ENCODE data around the gene DPT.
"Not testable (repeated sequence)": the region's sequence is repeated elsewhere in the genome, so short reads cannot be mapped to it uniquely, and the experiment has no call there.

The DPT gene
- 0 reads per million in 4 donors for total RNA-seq

DNA sequence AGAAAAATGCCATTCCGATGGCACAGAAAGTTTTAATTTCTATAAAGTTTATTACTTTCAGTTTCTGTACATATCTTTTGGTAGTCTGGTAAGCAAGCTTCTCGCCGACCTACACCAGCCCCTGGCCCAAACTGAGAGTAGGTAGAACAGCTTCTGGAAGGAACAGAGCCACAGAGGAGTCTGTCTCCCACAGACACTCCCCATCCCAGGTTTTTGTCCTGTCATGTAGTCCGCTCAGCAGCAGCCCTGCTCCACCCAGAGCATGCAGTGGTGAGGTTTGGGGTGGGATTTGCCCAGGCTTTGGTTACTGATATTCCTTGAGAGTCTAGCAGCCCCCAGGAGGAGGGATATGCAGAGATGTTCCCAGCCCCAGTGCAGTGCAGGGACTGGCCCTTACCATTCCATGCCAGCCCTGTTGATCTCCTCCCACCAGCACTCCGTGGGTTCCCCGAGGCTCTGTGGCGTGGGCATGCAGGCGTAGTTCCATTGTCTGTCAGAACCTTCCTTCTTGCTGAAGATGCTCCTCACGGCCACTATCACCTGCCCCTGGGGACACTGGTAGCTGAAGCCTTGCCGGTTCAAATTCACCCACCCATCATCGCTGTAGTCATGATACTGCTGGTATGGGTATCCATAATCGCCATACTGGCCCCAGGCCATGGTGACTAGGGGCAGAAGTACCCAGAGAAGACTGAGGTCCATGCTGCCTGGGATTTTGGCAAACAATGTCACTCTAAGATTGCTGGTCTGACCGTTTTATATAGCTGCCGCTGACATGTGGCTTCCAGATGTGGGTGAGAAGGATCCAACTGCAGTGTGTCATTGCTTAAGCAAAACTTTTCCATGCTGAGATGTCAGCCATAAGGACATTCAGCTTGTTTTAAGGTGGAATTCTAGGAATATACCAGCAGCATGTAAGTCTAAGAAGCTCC is at the start of gene DPT:
Gene DPT, minus strand, starts transcription at position 734 of the 932 bp plus-strand sequence. Its CDS starts 32 bp downstream, at position 702.
- DNase-seq: no peak

DNA sequence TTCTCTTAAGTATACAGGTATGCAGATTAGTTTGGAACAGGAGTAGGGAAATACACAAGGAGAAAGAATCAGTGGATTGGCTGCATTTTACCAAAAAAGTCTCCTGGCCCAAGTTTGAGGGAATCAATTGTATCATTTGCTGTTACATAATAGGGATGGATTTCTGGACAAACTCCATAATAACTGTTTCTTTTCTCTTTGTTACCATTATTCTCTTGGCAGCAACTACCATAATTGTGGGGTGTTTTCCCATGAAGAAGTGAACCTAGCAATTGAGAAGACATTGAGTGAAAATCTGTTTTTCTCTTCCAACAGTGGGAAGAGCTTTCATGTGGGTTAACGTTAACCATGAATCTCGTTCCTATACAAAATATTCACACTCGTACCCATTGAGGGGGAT is 46.4 kb upstream of the DPT start:
- DNase-seq: no peak

DNA sequence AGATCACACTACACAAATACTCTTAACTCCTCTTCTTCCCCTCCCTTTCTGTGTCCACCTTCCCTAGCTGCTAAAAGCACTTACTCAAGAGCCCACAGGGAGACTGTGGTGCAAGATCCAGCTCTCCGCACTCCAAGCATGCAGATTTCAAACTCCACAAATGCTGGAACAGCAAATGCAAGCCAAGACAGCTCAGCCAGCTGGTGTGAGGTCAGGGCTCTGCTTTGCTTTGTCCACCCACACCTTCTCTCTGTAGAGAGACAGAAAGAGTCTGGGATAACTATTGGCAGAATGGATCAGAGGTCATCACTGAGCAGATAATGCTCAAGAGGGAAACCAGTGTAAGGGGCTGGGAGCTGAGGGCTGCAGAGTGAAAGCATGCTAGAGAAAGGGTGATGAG is 45.2 kb upstream of the DPT start:
- no peak for DNase-seq

DNA sequence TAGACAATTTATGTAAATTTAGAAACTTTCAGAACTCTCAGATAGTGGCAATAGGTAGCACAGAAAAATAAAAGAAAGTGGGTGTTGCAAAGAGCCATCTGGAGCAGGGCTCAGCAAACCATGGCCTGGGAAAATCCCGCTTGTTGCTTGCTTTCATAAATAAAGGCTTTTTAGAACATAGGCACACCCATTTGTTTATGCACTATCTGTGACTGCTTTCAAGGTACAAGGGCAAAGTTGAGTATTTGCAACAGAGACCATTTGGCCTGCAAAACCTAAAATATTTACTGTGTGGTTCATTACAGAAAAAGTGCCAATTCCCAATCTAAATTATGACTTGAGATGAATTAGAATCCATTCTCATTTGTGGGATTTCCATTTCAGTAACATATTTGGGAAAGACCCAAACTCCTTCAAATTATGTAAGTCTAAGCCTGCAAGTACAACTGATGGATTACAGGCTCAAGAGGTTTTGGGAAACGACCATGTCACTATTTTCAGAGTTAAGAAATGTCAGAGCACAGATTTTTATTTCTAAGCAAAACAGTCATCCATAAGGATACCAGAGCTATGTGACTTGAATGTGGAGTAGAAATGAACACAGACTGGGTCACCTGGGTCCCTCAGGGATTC is 43.5 kb upstream of the DPT start:
- no peak for DNase-seq

DNA sequence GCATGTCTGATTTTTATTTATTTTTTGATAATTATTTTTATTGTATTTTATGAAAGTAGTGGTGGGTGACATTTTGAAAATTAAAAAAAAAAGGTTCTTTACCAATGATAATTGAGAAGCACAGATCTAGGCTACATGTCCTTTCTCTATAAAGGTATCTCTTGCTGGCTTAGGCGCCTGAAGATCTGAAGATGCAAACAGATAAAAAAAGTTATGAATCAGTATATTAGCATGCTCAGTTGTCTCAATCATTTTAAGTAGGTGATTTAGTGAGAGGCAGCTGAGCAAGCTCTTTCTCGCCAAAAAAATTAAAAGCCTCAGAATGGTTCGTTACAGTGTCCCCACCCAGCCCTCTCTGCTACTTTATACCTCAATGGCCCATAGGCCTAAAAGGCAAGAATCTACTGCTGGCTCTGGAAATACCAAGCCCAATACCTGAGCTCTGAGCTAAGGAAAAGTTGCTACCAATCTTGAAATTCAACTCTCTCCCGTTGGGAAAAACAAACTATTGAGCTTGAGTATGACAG is 42.2 kb upstream of the DPT start:
- DNase-seq: no peak

DNA sequence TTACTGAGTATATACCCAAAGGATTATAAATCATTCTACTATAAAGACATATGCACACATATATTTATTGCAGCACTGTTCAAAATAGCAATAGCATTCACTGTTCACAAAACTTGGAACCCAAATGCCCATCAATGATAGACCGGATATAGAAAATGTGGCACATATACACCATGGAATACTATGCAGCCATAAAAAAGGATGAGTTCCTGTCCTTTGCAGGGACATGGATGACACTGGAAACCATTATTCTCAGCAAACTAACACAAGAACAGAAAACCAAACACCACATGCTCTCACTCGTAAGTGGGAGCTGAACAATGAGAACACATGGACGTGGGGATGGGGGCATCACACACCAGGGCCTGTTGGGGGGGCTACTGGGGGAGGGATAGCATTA is 40.9 kb upstream of the DPT start:
- DNase-seq: not testable (repeated sequence)

DNA sequence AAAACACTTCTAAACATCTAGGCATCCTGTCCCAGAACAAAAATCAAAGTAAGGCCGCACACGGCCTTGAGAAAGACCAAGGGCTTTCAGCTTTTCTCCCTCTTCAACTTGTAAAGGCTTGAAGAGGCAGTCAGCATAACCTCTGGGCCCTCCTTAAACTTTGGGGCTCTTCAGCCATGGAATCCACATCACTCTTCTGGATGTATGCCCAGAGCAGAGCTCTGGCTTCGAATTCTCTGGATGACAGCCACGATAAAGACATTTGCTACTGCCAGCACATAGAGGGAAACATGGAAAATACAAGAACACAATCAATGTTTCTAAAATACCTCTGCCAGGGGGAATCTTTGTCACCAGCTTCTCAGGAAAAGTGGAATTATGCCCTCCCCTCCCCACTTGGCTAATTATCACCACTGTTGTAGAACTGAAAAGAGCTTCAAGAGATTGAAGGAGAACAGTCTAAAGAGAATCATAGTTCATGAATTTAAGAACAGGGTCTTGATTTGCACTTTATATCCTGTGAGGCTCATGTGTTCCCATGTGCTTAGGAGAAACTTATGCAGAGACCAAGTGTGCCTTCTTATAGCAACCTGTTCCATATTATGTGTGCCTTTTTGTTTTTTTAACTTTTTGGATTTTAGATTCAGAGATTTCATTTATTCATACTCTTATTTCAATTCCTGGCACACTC is 39.0 kb upstream of the DPT start:
- DNase-seq: no peak

DNA sequence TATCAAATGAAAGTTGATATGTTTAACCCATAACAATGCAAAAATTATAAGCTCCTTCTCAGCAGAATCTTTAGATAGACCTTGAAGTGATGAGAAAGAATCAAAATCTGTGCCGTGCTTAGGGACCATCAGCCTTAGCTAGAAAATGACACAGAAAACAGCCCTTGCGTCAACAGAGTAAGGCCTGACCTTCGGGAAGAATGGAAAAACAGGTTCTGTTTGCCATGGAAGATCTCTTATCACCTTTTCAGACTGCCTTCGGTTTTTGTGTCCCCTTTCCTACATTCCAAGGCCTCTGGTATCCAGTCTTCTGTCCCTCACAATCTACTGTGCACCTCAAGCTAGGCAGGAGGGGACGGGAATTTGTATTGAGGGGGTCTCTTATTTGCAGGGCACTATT is 37.6 kb upstream of the DPT start:
- DNase-seq: no peak

DNA sequence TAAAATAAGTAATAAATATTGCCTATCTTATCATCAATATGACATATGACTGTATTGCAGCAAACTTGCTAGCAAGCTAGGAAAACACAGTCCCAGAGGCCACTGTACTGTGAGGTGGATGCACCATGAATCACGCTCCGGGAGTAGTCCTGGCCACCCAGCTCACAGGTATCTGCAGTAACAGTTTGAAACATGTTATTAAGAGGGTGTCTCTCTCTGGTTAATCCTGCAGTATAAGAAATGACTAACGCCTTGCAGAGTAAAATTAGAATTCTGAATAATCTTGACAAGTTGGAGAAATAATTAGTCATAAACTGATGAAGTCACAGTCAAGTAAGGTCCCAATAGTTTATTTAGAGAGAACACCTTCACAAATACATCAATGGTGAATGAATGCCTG is 34.0 kb upstream of the DPT start:
- no peak for DNase-seq

DNA sequence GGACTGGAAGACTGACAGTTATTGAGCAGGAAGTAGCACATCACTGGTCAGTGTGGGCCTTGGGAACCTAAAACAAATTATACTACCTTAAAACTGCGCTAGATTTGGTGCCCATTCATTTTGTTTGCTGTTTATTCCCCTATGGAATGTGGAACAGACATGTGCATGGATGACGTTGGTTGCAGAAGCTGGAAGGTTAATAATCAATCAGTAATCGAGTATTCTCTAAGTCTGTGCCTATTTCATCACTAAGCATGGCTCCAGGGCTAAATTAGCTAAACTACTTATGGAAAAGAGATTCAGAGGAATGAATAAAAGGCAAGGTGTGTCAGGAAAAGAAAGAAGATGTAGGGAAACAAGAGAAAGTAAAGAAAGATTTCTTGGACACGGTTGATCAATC is 33.5 kb upstream of the DPT start:
- no peak for DNase-seq

DNA sequence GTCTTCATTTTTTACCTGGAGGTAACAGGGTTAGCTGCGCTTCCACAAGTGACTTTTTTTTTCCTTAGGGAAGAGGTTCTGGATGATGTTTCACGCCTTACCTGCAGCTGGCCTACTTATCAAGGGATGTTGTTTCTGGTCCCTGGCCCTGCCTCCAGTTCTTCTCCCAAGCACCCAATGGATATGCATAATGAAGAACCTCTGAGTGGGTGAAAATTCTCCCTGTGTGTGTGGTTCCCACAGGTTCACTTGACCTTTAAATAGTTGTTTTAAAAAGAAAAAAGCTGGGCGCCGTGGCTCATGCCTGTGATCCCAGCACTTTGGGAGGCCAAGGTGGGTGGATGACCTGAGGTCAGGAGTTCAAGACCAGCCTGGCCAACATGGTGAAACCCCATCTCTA is 31.8 kb upstream of the DPT start:
- DNase-seq: no peak

DNA sequence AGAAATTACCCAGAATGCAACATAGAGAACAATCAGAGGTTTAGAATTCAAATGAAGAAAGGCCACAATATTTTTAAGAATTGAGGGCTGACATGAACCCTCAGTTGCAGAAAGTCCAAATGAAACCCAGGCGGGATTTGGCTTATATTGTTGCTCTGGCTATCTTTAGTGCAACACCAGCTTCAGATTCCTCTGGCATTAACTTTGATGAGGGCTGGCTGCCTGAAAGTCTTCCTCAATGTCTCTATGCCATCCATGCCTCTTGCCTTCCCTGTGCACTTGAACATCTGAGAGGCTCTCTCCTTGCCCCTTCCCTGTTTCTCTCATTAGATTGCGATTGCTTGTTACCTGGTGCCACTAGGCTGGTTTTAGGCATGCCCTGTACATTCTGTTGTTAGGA is 31.2 kb upstream of the DPT start:
- DNase-seq: no peak

DNA sequence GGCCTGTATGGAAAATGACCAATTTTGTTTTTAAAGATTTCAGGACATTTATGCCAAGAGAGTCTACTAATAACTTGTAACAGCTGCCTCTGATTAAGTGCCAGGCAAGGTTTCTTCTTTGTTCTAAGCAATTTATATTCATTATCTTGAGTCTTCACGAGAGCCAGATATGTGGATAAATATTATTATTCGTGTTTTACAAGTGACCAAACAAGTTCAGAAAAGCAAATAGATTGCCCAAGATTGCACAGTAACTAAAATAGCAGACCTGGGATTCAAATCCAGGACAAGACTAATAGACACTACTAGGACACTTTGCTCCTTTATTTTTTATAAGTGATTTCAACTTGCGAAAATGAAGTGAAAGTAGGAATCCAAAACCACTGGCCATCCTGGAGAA is 30.1 kb upstream of the DPT start:
- DNase-seq: no peak

DNA sequence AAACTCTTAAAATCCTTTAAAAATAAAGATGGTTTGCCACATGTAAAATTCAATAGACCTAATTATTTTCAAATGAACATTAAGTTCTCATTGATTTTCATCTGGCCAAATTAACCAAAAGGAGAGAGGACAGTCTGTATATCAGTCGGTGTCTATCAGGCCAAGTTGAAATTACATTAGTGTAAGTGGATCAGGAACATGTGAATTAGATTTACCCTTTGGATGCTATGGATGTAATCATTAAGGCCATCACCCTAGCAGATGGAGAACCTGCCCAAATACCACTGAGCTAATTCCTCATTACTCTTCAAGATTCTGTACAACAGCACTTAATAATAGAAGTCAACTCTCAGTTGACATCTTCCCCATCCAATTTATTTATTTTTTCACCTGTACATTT is 29.5 kb upstream of the DPT start:
- no peak for DNase-seq

DNA sequence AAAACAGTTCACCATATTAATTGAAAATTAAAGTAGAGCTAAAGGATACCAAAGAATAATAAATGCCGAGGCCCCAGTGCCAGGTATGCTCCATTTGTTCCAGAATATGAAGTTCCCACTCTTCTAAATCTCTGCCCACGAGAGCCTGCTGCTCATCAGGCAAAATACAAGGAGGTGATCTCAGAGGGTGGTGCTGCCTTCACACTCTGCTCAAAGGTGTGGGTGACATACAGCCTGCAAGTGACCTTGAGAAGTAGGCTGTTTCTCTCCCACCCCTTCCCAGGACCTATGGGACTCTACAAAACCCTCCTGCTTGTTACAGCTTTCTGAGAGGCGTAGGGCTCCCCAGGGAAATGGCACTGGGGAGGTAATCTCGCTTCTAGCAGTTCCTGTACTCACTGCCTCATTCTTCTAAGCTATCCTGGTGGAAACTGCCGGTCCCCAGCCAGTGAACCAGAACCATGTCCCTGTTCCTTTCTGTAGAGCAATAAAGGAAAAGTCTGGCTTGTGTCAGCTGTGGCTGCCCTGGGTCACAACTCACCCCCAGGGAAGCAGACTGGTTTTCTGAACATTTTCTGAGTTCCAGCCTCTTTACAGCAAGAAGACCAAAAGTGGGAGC is 26.9 kb upstream of the DPT start:
- no peak for DNase-seq

DNA sequence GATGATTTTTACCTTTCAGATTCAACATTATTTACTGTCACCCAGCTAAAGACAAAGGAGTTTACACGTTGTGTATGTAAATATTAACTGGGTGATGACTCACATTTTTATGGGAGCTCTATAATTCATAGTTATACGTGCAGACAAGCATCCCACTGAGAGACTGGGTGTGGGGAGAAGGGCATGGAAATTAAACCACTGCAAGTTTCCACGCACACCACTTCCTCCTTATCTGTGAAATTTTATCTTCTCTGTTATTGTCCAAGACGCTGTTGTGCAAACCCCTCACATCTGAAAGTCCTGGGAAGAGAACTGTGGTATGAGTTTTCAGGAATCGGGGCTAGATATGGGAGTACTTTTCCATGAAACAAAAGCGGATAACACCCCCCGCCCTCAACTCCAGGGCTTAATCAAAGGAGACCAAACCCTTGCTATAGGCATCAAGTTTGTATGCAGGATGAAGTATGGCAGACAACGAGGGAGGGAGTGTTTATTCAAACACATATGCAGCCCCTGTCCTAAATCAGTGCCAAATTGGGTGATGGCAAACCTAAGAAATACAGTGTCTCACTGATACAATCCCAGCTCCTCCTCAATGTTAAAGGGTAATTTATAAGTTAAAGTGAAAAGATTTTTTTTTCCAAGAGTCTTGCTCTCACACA is 23.3 kb upstream of the DPT start:
- no peak for DNase-seq

DNA sequence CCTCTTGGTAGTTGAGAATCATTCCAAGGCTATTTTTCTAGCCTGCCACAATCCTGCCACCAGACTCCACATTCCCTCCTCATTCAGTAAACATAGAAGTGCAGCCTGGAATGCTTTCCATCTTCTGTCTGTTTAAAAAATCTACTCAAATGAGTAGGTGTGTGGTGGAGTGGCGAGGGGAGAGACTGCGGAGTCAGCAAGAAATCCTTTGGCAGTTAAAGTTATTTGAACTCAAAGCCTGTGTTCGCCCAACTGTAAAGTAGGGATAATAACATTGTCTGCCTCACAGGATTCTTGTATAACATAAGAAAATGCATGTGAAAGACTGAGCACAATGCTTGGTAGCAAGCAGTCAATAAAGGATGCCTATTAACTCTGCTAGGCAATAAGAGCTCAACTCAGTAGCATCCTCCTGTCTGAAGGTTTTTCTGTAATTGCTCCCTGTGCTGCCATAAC is 22.2 kb upstream of the DPT start:
- DNase-seq: no peak

DNA sequence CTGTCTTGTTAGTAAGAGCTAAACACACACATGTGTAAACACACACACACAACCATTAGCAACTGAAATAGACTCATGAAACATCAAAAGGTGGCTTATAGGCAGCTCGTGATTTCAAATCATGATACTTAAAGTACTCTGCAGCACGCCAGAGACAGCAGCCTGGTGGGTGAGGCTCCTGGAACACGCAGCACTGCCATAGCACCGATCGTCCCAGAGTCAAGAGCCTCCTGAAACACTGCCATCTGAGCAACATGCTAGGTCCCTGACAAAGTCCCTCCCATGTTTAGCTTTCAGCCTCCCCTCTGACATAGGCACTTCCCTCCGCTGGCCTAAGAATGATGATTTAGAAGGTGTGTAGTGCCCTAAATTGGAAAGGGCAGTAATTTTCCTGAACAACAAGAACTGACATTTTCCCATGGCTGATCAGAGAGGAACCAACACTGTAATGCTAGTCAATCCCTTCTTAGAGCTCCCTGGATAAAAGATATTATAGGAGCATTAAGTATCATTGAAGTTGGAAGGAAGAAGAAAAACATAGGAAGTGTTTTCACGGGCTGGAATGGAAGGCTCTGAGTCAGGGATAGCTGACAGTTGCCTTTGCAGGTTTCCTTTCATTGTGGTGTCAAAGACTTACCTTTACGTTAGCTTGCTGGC is 14.1 kb upstream of the DPT start:
- no peak for DNase-seq

DNA sequence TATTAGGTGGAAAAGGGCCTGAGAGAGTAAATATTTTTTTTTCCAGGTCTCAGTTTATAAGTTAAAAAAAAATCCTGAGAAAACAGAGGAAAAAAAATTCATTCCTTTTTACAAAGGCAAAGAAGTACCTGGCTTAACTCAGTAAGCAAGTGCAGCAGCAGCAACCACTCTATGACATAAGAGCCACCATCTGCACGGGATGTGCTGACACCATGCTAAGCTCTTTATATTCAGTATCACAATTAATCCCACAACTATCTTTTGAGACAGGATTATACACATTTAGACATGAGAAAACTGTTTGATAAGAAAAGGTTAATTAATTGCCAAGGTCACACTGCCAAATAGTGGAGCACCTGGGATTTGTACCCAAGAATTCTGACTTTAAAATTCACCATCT is 13.4 kb upstream of the DPT start:
- no peak for DNase-seq

DNA sequence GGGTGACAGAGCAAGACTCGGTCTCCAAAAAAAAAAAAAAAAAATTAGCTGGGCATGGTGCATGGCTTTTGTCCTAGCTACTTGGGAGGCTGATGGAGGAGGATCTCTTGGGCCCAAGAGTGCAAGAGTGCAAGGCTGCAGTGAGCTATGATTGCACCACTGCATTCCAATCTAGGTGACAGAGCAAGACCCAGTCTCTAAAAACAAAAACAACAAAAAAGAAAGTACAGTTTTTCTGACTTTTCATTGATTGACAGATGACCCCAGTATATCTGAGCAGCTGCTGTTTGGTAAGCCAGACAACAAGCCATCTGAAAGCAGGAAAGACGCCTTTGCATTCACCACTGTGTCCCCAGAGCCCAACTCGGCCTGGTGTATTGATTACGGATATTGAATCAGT is 10.9 kb upstream of the DPT start:
- no peak for DNase-seq

DNA sequence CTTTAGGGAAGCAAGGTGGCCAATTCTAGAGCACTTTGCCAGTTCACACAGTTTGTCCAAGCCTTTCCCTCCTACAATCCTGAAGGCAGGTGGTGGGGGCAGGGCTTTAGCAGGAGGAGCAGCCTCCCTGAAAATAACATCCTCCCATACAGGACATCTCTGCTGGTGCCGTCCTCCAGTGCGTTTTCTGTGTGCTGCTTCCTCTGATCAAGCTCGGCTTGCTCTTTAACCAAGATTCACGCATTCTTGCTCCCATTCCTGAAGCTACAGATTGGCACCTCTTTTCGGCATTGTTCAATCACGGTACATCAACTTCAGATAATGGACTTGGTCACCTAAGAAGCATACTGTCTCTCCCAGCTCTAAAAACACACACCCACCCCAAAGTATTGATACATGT is 7.5 kb upstream of the DPT start:
- no peak for DNase-seq

DNA sequence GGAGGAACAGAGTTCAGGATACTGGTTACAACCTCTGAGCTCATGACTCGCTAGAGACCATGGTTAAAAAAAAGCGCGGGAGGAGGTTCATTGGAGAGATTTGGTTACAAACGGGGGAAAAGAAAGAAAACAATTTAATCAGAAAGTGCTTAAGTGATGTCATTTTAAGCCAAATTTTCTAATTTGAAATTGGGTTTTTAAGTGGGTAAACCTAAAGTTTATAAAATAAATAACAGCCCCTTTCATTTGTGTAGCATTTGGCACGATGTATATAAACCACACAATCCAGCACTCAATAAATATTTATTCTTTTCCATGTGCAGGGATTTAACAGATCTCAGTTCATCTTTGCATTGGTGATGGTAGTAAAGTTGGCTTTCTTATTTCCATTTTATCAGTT is 7.0 kb upstream of the DPT start:
- no peak for DNase-seq

All from T-helper 1 cell (primary cell).